ENCODE measurements around the gene GNE. TPM values are rescaled to one million over a fixed set of nuclear protein-coding genes. Genes with fewer than 3 reads are reported as not detected.
A peak's percentile ranks its signal among the peaks of the same experiment; 100 is the strongest.

The GNE gene
- total RNA-seq, 2 donors from 2014 or later, result 23.3 to 26.1 TPM

GRCh38 chr9:36210722-36211121 lies 47.5 kb downstream of the GNE start:
- Histone ChIP-seq H3K36me3 (peaks cover 9% of the 10 kb centered on the region), H3K27me3 (replicated peaks; ENCODE audit: insufficient read depth) (no peaks in the 10 kb centered on the region), H3K4me1 (ENCODE audit: control insufficient read depth in 1 of 2, low read depth in 2 of 2) (peaks cover 31 to 79% of the 10 kb centered on the region in 2 donors), H3K4me3 (no peak overlapping the region), H3K9me3 (no peaks in the 10 kb centered on the region), H3K27ac (peak overlapping the region in 1 of 2 donors; percentile 25)
- ATAC-seq (ENCODE audit: insufficient number of reproducible peaks, low FRiP score, low read depth), result no peak
- no peak for DNase-seq (ENCODE audit: low spot score)
- TF ChIP-seq CTCF (IDR thresholded peaks at IDR 0.05), result no peak

DNA sequence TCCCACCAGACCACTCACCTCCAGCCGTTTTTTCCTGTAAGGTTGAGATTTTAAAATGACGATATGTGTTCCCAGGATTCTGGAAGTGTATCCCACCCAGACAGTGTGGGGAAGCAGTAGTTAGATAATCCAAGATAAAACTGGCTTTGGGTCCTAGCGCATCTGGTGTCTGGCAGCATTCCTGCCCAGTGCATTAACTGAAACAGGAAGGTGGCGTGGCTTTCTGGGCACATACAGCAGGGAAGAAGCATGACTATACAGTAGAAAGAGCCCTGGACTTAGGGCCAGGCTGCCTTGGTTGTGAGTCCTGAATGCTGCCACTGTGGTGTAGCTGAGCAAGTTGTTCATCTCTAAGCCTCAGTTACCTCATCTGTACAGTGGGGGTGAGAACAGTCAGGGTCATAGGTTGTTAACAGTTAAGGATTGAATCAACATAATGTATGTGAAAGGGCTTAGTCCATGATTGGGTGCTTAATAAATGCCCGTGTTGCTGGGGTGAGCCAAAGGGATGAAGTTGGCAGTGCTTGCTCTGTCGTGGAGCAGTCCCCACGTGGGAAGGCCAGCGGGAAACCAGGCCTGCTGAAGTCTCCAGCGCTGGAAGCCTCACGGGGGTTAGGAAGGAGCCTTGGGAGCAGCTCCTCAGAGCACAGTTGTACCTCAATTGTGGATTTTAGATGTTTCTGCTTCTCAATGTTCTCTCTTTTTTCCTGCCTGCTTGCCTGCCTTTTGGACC lies 49.6 kb downstream of the GNE start:
- ATAC-seq (ENCODE audit: insufficient number of reproducible peaks, low FRiP score, low read depth) (no peak), DNase-seq (ENCODE audit: low spot score) (no peak)
- no peaks in the 10 kb centered on the region for H3K27me3 ChIP-seq (replicated peaks; ENCODE audit: insufficient read depth)
- peak overlapping the region; percentile 43 to 71 for H3K27ac ChIP-seq
- peaks cover 28 to 60% of the 10 kb centered on the region in 2 donors for H3K4me1 ChIP-seq (ENCODE audit: control insufficient read depth in 1 of 2, low read depth in 2 of 2)
- no peak overlapping the region for H3K4me3 ChIP-seq
- no peaks in the 10 kb centered on the region for H3K9me3 ChIP-seq
- no peak for TF ChIP-seq CTCF (IDR thresholded peaks at IDR 0.05)
- peaks cover 30% of the 10 kb centered on the region for H3K36me3 ChIP-seq

- no peak for ATAC-seq (ENCODE audit: insufficient number of reproducible peaks, low FRiP score, low read depth)
- TF ChIP-seq CTCF (IDR thresholded peaks at IDR 0.05), result no peak
These were observed 50.7 kb downstream of the GNE start for GRCh38 chr9:36207546-36208012.

DNA sequence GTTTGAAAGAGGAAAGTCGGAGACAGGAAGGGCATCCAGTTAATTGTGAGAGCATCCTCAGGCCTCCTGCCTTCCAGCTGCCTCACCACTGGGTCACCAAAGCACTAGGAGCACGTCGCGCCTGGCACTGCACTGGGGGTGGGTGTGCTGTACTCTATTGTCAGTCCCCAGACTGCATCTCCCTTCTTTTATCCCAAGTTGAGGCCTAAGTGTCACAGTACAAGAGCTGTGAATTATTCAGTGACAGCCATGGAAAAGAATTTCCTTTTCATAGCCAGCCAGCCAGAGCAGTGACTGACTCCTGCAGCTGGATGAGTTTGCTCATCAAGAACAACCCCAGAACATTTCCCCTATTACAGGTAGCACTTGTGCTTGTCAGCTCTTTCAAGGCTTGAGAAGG lies 51.2 kb downstream of the GNE start:
- Histone ChIP-seq H3K36me3 (peaks cover 45% of the 10 kb centered on the region), H3K27me3 (replicated peaks; ENCODE audit: insufficient read depth) (no peaks in the 10 kb centered on the region), H3K9me3 (no peaks in the 10 kb centered on the region), H3K4me3 (no peak overlapping the region), H3K27ac (peak overlapping the region; percentile 43 to 71), H3K4me1 (ENCODE audit: control insufficient read depth in 1 of 2, low read depth in 2 of 2) (peaks cover 28 to 52% of the 10 kb centered on the region in 2 donors)
- TF ChIP-seq CTCF (IDR thresholded peaks at IDR 0.05), result no peak
- no peak for DNase-seq (ENCODE audit: low spot score)
- ATAC-seq (ENCODE audit: insufficient number of reproducible peaks, low FRiP score, low read depth), result no peak

More at GRCh38 chr9:36207546-36208012, 50.7 kb downstream of the GNE start:
- DNase-seq (ENCODE audit: low spot score), result no peak
- H3K9me3 ChIP-seq, result no peaks in the 10 kb centered on the region
- peak overlapping the region; percentile 43 to 71 for H3K27ac ChIP-seq
- H3K27me3 ChIP-seq (replicated peaks; ENCODE audit: insufficient read depth), result no peaks in the 10 kb centered on the region
- H3K36me3 ChIP-seq, result peaks cover 40% of the 10 kb centered on the region
- no peak overlapping the region for H3K4me3 ChIP-seq
- H3K4me1 ChIP-seq (ENCODE audit: control insufficient read depth in 1 of 2, low read depth in 2 of 2), result peaks cover 28 to 52% of the 10 kb centered on the region in 2 donors

- no peak for TF ChIP-seq CTCF (IDR thresholded peaks at IDR 0.05)
- Histone ChIP-seq H3K4me3 (no peak overlapping the region), H3K27me3 (replicated peaks; ENCODE audit: insufficient read depth) (no peaks in the 10 kb centered on the region), H3K27ac (no peak overlapping the region), H3K36me3 (peaks cover 50% of the 10 kb centered on the region), H3K4me1 (ENCODE audit: control insufficient read depth in 1 of 2, low read depth in 2 of 2) (peaks cover 25 to 33% of the 10 kb centered on the region in 2 donors), H3K9me3 (no peaks in the 10 kb centered on the region)
- DNase-seq (ENCODE audit: low spot score) (no peak), ATAC-seq (ENCODE audit: insufficient number of reproducible peaks, low FRiP score, low read depth) (no peak)
These were observed 53.2 kb downstream of the GNE start for GRCh38 chr9:36204906-36205547.

Measured in thoracic aorta (tissue), 2 donors.